Esophagus muscularis mucosa (tissue), 4 donors: ENCODE measurements around the gene CAMTA1. TPM values are rescaled to one million over a fixed set of nuclear protein-coding genes. Genes with fewer than 3 reads are reported as not detected.

ENCODE experiments used
- DNase-seq: peaks from one replicate; pipeline ENCODE4 v3.0.0-alpha.2; 2017; ENCODE audit errors: extremely low spot score
- H3K27ac ChIP-seq, 4 donors: fragments of 200-600 bp; sonication (generic); replicated peaks in 1 of 4; 1 replicate in 3 of 4; 2 replicates in 1 of 4; pipeline ENCODE4 v1.5.1; 2016 to 2019; ENCODE audit warnings: mild to moderate bottlenecking in 1 of 4
- H3K27me3 ChIP-seq, 4 donors: fragments of 200-600 bp; sonication (generic); one replicate each; pipeline versions ENCODE4 v1.5.1 to v1.6.0; 2016 to 2019
- H3K36me3 ChIP-seq, 4 donors: fragments of 200-600 bp; sonication (generic); one replicate each; pipeline ENCODE4 v1.5.1; 2016 to 2019
- H3K4me1 ChIP-seq, 4 donors: fragments of 200-600 bp; sonication (generic); one replicate each; pipeline ENCODE4 v1.5.1; 2016 to 2019
- H3K4me3 ChIP-seq, 4 donors: fragments of 200-600 bp; sonication (generic); 1 replicate in 2 of 4; 2 replicates in 2 of 4; pipeline ENCODE4 v1.5.1; 2016 to 2019; ENCODE audit warnings: mild to moderate bottlenecking in 4 of 4, moderate library complexity in 1 of 4
- H3K9me3 ChIP-seq, 4 donors: fragments of 200-600 bp; sonication (generic); 1 replicate in 3 of 4; 2 replicates in 1 of 4; pipeline ENCODE4 v1.5.1; 2016 to 2019
- CTCF ChIP-seq, 3 experiments: fragments of 200-600 bp in 2 of 3; fragments of 450-650 bp in 1 of 3; sonication (generic) in 2 of 3; IDR thresholded peaks; one replicate each; pipeline ENCODE4 v1.5.1; 2017 to 2019; ENCODE audit warnings: antibody characterized with exemption in 3 of 3, mild to moderate bottlenecking in 2 of 3, moderate library complexity in 1 of 3
- EP300 ChIP-seq: sonication (generic); formaldehyde crosslinking; IDR thresholded peaks from one replicate; pipeline ENCODE4 v1.6.1; 2017; ENCODE audit warnings: antibody characterized with exemption
- POLR2A ChIP-seq: fragments of 450-650 bp; IDR thresholded peaks from one replicate; pipeline ENCODE4 v1.6.1; 2017; ENCODE audit warnings: antibody characterized with exemption, moderate library complexity, mild to moderate bottlenecking, low read depth
- POLR2AphosphoS5 ChIP-seq, 2 donors: sonication (generic); formaldehyde crosslinking; IDR thresholded peaks; one replicate each; pipeline ENCODE4 v1.6.1; 2017; ENCODE audit warnings: antibody characterized with exemption in 2 of 2
- WGBS: methylation state at CpG from one replicate; pipeline ENCODE4 v1.1.5; 2018; 5-methylcytosine and 5-hydroxymethylcytosine counted together
- intact Hi-C: fragments of 100-400 bp; cut with DNase I; formaldehyde crosslinking; loops from one replicate; pipeline ENCODE4 v1.15.1; 2023
- total RNA-seq, 4 donors: library from RNA; depleted of rRNA; stranded (reverse); fragments of >200 nt; gene quantifications; one replicate each; pipeline versions ENCODE4 v1.1.0 to v1.2.1, GENCODE V29; 2016

The CAMTA1 gene
- total RNA-seq, 4 donors from 2014 or later = 109 to 226 (median 139) TPM

- WGBS = 67% methylated on average over 7 of the region's 9 CpGs
- H3K9me3 ChIP-seq = no peaks in the 10 kb centered on the region
- intact Hi-C loops = no loop called here
- no peaks in the 10 kb centered on the region for H3K27me3 ChIP-seq
- H3K36me3 ChIP-seq = no peaks in the 10 kb centered on the region
- TF ChIP-seq POLR2A (no peak), CTCF (IDR thresholded peaks at IDR 0.05) (no peak), EP300 (no peak), POLR2AphosphoS5 (IDR thresholded peaks at IDR 0.05) (no peak)
- H3K4me1 ChIP-seq = peaks cover 0 to 7% (median 0%) of the 10 kb centered on the region in 4 donors
- no peak overlapping the region for H3K4me3 ChIP-seq
- no peak for DNase-seq
- no peak overlapping the region for H3K27ac ChIP-seq
Observed at GRCh38 chr1:7422966-7423365, 637.7 kb downstream of the CAMTA1 start.

GRCh38 chr1:7424352-7424890 lies 639.2 kb downstream of the CAMTA1 start:
- no peaks in the 10 kb centered on the region for H3K27me3 ChIP-seq
- H3K36me3 ChIP-seq = no peaks in the 10 kb centered on the region
- TF ChIP-seq CTCF (IDR thresholded peaks at IDR 0.05) = no peak
- no peak for TF ChIP-seq POLR2AphosphoS5 (IDR thresholded peaks at IDR 0.05)
- TF ChIP-seq POLR2A = no peak
- TF ChIP-seq EP300 = no peak
- intact Hi-C loops = no loop called here
- no peaks in the 10 kb centered on the region for H3K9me3 ChIP-seq
- WGBS = 87% methylated on average over 9 of the region's 9 CpGs
- DNase-seq = no peak
- H3K4me3 ChIP-seq = no peak overlapping the region
- H3K27ac ChIP-seq = no peak overlapping the region
- peaks cover 0 to 7% (median 0%) of the 10 kb centered on the region in 4 donors for H3K4me1 ChIP-seq

- intact Hi-C loops = no loop called here
Observed at GRCh38 chr1:7425229-7425628, 640.0 kb downstream of the CAMTA1 start.

GRCh38 chr1:7425771-7426170 lies 640.5 kb downstream of the CAMTA1 start:
- no peaks in the 10 kb centered on the region for H3K9me3 ChIP-seq
- H3K36me3 ChIP-seq = no peaks in the 10 kb centered on the region
- WGBS = 96% methylated on average over 3 of the region's 3 CpGs
- no peaks in the 10 kb centered on the region for H3K27me3 ChIP-seq
- H3K4me1 ChIP-seq = peaks cover 0 to 7% (median 0%) of the 10 kb centered on the region in 4 donors
- no peak overlapping the region for H3K27ac ChIP-seq
- no peak for TF ChIP-seq EP300
- TF ChIP-seq POLR2AphosphoS5 (IDR thresholded peaks at IDR 0.05) = no peak
- no peak for TF ChIP-seq POLR2A
- no peak for TF ChIP-seq CTCF (IDR thresholded peaks at IDR 0.05)
- intact Hi-C loops = no loop called here
- no peak for DNase-seq
- no peak overlapping the region for H3K4me3 ChIP-seq

More at GRCh38 chr1:7425229-7425628, 640.0 kb downstream of the CAMTA1 start:
- H3K4me1 ChIP-seq = peaks cover 0 to 7% (median 0%) of the 10 kb centered on the region in 4 donors
- H3K4me3 ChIP-seq = no peak overlapping the region
- no peaks in the 10 kb centered on the region for H3K36me3 ChIP-seq
- no peak for DNase-seq
- TF ChIP-seq EP300 (no peak), POLR2AphosphoS5 (IDR thresholded peaks at IDR 0.05) (no peak), POLR2A (no peak), CTCF (IDR thresholded peaks at IDR 0.05) (no peak)
- WGBS = 100% methylated on average over 6 of the region's 6 CpGs
- H3K27ac ChIP-seq = no peak overlapping the region
- no peaks in the 10 kb centered on the region for H3K9me3 ChIP-seq
- H3K27me3 ChIP-seq = no peaks in the 10 kb centered on the region
